WI38 (cell line): ENCODE measurements around the gene POLR3G.

Source experiments
- H3K4me3 ChIP-seq: 2 replicates; pipeline ENCODE4 v1.5.1; 2011; ENCODE audit warnings: low read depth, mild to moderate bottlenecking, control low read depth, low read length
- TF ChIP-seq, protein P1 (sequence below): IDR thresholded peaks from 2 replicates; pipeline ENCODE4 v1.5.1; 2012; ENCODE audit warnings: low read depth, mild to moderate bottlenecking, control low read depth, low read length

The POLR3G gene

DNA sequence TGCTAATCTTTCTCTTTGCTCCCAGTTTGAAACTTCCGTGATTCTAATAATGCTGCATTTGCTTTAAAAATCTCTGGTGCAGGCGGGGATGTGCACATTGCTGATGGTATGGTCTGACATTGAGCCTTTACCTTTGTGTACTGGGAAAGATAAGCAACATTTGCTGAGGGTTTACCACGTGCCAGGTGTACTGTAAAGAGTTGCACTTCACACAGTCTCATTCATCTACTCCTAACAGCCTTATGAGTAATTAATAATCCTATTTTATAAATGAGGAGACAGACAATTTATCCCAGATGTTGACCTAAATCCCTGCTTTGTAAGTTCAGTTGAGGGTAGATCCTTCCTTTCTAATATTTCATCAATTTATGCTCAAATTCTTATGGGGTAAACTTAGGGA lies 83.2 kb downstream of the POLR3G start:
- H3K4me3 ChIP-seq, result no peak overlapping the region
- TF ChIP-seq, protein P1, sequence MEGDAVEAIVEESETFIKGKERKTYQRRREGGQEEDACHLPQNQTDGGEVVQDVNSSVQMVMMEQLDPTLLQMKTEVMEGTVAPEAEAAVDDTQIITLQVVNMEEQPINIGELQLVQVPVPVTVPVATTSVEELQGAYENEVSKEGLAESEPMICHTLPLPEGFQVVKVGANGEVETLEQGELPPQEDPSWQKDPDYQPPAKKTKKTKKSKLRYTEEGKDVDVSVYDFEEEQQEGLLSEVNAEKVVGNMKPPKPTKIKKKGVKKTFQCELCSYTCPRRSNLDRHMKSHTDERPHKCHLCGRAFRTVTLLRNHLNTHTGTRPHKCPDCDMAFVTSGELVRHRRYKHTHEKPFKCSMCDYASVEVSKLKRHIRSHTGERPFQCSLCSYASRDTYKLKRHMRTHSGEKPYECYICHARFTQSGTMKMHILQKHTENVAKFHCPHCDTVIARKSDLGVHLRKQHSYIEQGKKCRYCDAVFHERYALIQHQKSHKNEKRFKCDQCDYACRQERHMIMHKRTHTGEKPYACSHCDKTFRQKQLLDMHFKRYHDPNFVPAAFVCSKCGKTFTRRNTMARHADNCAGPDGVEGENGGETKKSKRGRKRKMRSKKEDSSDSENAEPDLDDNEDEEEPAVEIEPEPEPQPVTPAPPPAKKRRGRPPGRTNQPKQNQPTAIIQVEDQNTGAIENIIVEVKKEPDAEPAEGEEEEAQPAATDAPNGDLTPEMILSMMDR, result no peak

DNA sequence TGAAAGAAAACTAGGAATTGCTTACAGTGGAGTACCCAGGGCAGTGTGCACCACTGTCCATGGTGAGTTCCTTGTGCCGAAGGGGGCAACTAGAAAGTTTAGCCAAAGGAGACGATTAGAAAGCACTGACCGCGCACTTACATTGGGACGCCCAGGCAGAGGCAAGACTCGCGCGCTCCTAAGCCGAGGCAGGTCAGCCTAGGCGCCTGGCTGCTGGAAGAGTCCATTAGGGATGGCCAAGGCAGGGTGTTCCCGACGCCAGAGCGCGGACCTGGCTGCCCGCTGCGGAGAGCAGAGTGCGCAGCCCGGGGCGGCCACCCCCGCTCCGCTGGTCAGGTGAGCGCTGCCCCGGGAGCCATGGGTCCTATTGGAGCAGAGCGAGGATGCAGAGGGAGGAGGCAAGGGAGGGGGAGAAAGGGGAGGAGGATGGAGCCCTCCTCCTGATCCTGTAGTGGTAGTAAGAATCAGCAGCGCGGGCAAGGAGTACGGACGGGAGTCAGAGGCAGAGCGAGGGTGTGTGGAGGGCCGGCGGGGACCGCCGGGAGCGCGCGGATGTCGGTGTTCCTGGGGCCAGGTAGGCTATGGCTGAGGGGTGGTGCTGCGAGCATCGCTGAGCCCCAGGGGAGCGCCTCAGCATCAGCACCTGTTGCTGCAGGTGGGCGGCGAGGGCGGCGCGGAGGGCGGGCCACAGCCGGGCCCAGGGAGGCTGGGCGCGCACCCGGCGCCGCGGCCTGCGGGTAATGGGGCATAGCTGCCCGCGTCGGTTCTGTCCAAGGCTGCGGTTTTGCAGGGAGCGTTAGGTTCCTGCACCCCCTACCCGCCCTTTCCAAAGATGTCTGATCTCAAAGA lies 83.9 kb downstream of the POLR3G start, which contains the start of gene ADGRV1:
Gene ADGRV1 (plus strand): TSS at position 454 of the 849 bp plus-strand sequence. CDS start 99 bp downstream, at position 553.
- TF ChIP-seq, protein P1, result no peak
- no peak within 1 kb of the TSS for H3K4me3 ChIP-seq

DNA sequence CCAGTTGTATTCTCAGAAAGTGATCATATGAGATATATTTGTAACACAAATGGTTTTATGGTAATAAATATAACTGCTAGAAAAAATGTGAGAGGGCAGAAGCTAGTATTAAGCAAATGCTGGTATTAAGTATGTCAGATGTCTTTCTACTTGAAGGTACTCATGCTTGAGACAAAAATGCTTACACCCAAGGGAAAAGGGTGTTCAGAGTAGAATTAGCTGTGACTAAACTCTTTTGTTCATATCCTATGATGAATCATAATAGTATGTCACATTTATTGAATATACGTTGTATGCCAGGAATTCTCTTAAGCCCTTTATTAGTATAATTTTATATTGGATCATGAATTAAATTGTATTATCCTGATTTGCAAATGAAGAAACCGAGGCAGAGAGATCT lies 86.1 kb downstream of the POLR3G start:
- TF ChIP-seq, protein P1, result no peak
- H3K4me3 ChIP-seq, result no peak overlapping the region

DNA sequence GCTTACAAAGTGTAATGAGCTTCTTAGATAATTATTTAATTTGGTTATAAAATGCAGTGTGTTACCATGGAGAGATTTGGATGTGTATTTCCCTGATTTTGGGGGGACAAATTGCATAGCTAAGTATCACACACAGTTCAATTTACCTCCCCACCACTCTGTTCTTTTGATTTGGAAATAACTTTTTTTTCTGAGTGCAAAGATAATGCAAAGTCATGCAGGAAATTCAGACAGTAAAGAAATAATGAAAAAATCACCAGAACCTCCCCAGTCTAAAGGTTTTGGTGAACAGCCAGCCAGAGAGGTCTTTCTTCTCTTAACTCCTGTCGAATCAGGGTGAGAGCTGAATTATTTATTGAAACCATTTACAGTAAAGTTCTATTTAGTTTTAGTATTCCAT lies 87.1 kb downstream of the POLR3G start:
- TF ChIP-seq, protein P1, result no peak
- no peak overlapping the region for H3K4me3 ChIP-seq

DNA sequence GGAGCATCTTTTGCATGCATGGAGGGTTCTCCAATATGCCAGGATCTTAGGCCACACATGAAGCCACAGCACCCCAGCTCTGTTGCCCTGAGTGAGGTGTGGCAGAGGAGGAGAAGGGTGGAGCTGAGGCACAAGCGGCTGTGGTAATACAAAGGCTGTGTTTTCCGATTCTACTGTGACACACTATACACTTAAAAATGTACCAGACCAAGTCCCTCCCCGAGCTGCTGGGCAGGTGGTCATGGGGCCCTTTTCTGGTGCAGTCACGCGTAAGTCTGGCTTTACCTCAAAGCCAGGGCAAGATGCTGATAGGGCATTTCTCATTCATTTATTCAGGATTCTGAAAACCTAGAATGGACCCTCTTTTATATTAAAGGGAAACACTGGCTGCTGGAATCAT lies 87.7 kb downstream of the POLR3G start:
- no peak overlapping the region for H3K4me3 ChIP-seq
- TF ChIP-seq, protein P1, result no peak

DNA sequence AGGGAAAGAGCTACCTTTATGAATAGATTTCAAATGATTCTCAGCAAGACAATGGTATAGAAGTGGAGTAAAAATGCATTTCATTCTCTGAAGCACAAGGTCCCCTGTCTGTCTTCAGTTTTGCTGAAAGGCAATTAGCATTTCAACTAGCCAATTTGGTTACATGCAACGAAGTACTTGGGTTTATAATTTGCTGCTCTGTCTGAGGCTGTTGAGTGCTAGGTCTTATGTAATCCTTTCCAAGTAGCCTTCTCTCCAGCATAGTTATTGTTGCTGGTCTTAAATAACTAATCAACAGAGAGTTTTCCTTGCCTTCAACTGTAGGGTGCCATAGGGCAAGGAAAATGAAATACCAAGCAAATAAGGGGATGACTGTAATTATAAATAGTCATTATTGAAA lies 88.4 kb downstream of the POLR3G start:
- TF ChIP-seq, protein P1, result no peak
- H3K4me3 ChIP-seq, result no peak overlapping the region
